Neural progenitor cell (in vitro differentiated cells): ENCODE results near the gene OCIAD1. TPM values are rescaled to one million over a fixed set of nuclear protein-coding genes. Genes with fewer than 3 reads are reported as not detected.
A peak's percentile ranks its signal among the peaks of the same experiment; 100 is the strongest.

Experiments used
- DNase-seq: peaks from one replicate; pipeline ENCODE4 v3.0.0-alpha.2; 2016; ENCODE audit warnings: low spot score
- H2AFZ ChIP-seq: fragments of 200-600 bp; sonication (generic); replicated peaks from 2 replicates; pipeline ENCODE4 v1.6.1; 2016; ENCODE audit warnings: antibody characterized with exemption
- H3F3A ChIP-seq: fragments of 200-600 bp; sonication (generic); 2 replicates; pipeline ENCODE4 v1.6.1; 2016; ENCODE audit warnings: antibody characterized with exemption, low read depth
- H3K27ac ChIP-seq: fragments of 200-600 bp; sonication (generic); 2 replicates; pipeline ENCODE4 v1.5.1; 2016; ENCODE audit warnings: mild to moderate bottlenecking
- H3K27me3 ChIP-seq: fragments of 200-600 bp; sonication (generic); 2 replicates; pipeline ENCODE4 v1.6.1; 2016; ENCODE audit warnings: mild to moderate bottlenecking, moderate library complexity
- H3K36me3 ChIP-seq: fragments of 200-600 bp; sonication (generic); 2 replicates; pipeline ENCODE4 v1.5.1; 2016
- H3K4me1 ChIP-seq: fragments of 200-600 bp; sonication (generic); 2 replicates; pipeline ENCODE4 v1.6.1; 2016; ENCODE audit warnings: mixed run types
- H3K4me2 ChIP-seq: fragments of 200-600 bp; sonication (generic); 2 replicates; pipeline ENCODE4 v1.6.1; 2016
- H3K4me3 ChIP-seq: fragments of 200-600 bp; sonication (generic); 2 replicates; pipeline ENCODE4 v1.5.1; 2016
- H3K79me2 ChIP-seq: fragments of 200-600 bp; sonication (generic); 2 replicates; pipeline ENCODE4 v1.6.1; 2016; ENCODE audit warnings: low read depth
- H3K9ac ChIP-seq: fragments of 200-600 bp; sonication (generic); 2 replicates; pipeline ENCODE4 v1.6.1; 2016
- H3K9me3 ChIP-seq: fragments of 200-600 bp; sonication (generic); 2 replicates; pipeline ENCODE4 v1.5.1; 2016; ENCODE audit warnings: low read depth
- H4K20me1 ChIP-seq: fragments of 200-600 bp; sonication (generic); 2 replicates; pipeline ENCODE4 v1.6.1; 2016; ENCODE audit warnings: low read depth
- H3K27ac Mint-ChIP-seq: 3 replicates; pipeline ENCODE4 v1.8.0; 2021; ENCODE audit warnings: mixed read lengths
- H3K27me3 Mint-ChIP-seq: 2 replicates; pipeline ENCODE4 v1.8.0; 2022; ENCODE audit warnings: low read depth, mild to moderate bottlenecking, inconsistent platforms, moderate library complexity, mixed read lengths; ENCODE audit not compliant: insufficient read depth
- H3K36me3 Mint-ChIP-seq: 3 replicates; pipeline ENCODE4 v1.8.0; 2021; ENCODE audit warnings: mixed read lengths
- H3K4me1 Mint-ChIP-seq: 3 replicates; pipeline ENCODE4 v1.8.0; 2021; ENCODE audit warnings: mixed read lengths
- H3K4me3 Mint-ChIP-seq: 3 replicates; pipeline ENCODE4 v1.8.0; 2021; ENCODE audit warnings: mild to moderate bottlenecking, moderate library complexity, mixed read lengths
- H3K9me3 Mint-ChIP-seq: 3 replicates; pipeline ENCODE4 v1.8.0; 2020; ENCODE audit warnings: mixed read lengths
- CTCF ChIP-seq: fragments of 200-600 bp; sonication (generic); IDR thresholded peaks from 2 replicates; pipeline ENCODE4 v1.5.1; 2017; ENCODE audit warnings: antibody characterized with exemption, mild to moderate bottlenecking
- EZH2 ChIP-seq: fragments of 200-600 bp; sonication (generic); IDR thresholded peaks from 2 replicates; pipeline ENCODE4 v1.6.1; 2017; ENCODE audit warnings: antibody characterized with exemption, mild to moderate bottlenecking, moderate library complexity
- EZH2phosphoT487 ChIP-seq: fragments of 200-600 bp; sonication (generic); IDR thresholded peaks from 2 replicates; pipeline ENCODE4 v1.6.1; 2017; ENCODE audit warnings: antibody characterized with exemption
- total RNA-seq: library from RNA; depleted of rRNA; stranded (reverse); fragments of >200 nt; gene quantifications from 2 replicates; pipeline ENCODE4 v1.2.3, GENCODE V29; 2015; ENCODE audit warnings: low replicate concordance

Gene OCIAD1
- total RNA-seq, 1 donor from 2014 or later, result 260 TPM

DNA sequence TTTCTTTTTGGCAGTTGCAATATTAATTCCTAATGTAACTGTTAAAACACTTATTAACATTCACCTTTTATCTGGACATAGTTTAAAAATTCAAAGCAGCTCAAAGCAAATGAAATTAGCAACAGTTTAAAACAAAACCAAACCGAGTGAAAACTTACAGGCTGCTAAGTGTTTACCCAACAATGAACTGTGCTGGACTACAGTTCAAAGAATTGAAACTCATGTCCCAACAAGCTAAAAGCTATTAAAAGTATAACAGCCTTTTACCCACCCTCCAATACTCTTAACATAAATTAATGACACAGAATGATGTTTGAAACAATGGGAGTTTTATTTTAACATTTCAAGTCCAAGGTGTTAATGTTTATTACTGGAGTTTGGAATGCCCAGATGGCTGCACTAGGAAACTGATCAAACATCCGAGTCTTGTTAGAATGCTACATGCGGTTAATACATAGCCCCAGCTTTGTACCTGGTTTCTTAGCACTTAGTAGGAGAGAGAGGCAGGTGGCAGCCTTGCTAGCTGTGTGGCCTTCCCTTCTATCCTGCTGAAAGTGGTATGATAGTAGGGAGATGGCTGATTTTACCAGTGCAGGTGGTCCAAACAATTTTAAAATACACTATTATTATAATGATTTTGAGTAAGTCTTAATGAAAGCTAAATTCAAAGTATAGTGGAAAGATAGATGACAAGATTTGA is 29.7 kb upstream of the OCIAD1 start:
- Histone ChIP-seq H2AFZ (no peak overlapping the region), H3F3A (no peaks in the 10 kb centered on the region), H3K4me1 (no peaks in the 10 kb centered on the region), H4K20me1 (no peaks in the 10 kb centered on the region), H3K4me2 (no peak overlapping the region), H3K79me2 (no peaks in the 10 kb centered on the region), H3K4me3 (no peak overlapping the region), H3K27me3 (no peaks in the 10 kb centered on the region), H3K9ac (no peak overlapping the region), H3K36me3 (no peaks in the 10 kb centered on the region), H3K27ac (no peak overlapping the region), H3K9me3 (no peaks in the 10 kb centered on the region)
- no peaks in the 10 kb centered on the region for H3K9me3 Mint-ChIP-seq
- no peak overlapping the region for H3K27ac Mint-ChIP-seq
- no peaks in the 10 kb centered on the region for H3K27me3 Mint-ChIP-seq
- DNase-seq, result no peak
- H3K36me3 Mint-ChIP-seq, result no peaks in the 10 kb centered on the region
- H3K4me3 Mint-ChIP-seq, result no peak overlapping the region
- TF ChIP-seq CTCF, result no peak
- no peak for TF ChIP-seq EZH2phosphoT487
- no peak for TF ChIP-seq EZH2
- H3K4me1 Mint-ChIP-seq, result no peaks in the 10 kb centered on the region

GRCh38 chr4:48804584-48805301 is 26.1 kb upstream of the OCIAD1 start:
- Histone ChIP-seq H4K20me1 (no peaks in the 10 kb centered on the region), H3K4me2 (no peak overlapping the region), H3K9me3 (no peaks in the 10 kb centered on the region), H2AFZ (peak overlapping the region; percentile 94), H3K4me3 (no peak overlapping the region), H3K36me3 (no peaks in the 10 kb centered on the region), H3F3A (no peaks in the 10 kb centered on the region), H3K4me1 (no peaks in the 10 kb centered on the region), H3K27me3 (no peaks in the 10 kb centered on the region), H3K27ac (no peak overlapping the region), H3K9ac (no peak overlapping the region), H3K79me2 (no peaks in the 10 kb centered on the region)
- Mint-ChIP-seq H3K27ac (no peak overlapping the region), H3K4me1 (no peaks in the 10 kb centered on the region), H3K36me3 (no peaks in the 10 kb centered on the region), H3K27me3 (no peaks in the 10 kb centered on the region), H3K4me3 (no peak overlapping the region), H3K9me3 (peaks cover 6% of the 10 kb centered on the region)
- TF ChIP-seq EZH2, result no peak
- no peak for DNase-seq

- Mint-ChIP-seq H3K36me3 (no peaks in the 10 kb centered on the region), H3K4me1 (peaks cover 15% of the 10 kb centered on the region), H3K27me3 (peaks cover 3% of the 10 kb centered on the region), H3K4me3 (no peak overlapping the region), H3K9me3 (peaks cover 6% of the 10 kb centered on the region), H3K27ac (no peak overlapping the region)
- Histone ChIP-seq H3K4me2 (no peak overlapping the region), H3K9ac (no peak overlapping the region), H3K9me3 (no peaks in the 10 kb centered on the region), H3K27me3 (no peaks in the 10 kb centered on the region), H3K79me2 (no peaks in the 10 kb centered on the region), H3K4me1 (peaks cover 5% of the 10 kb centered on the region), H3K36me3 (no peaks in the 10 kb centered on the region), H4K20me1 (no peaks in the 10 kb centered on the region), H3K4me3 (no peak overlapping the region), H3F3A (no peaks in the 10 kb centered on the region), H3K27ac (no peak overlapping the region), H2AFZ (no peak overlapping the region)
- TF ChIP-seq EZH2phosphoT487 (no peak), CTCF (no peak), EZH2 (no peak)
- DNase-seq, result no peak
Measured at GRCh38 chr4:48812866-48813265, 18.0 kb upstream of the OCIAD1 start.

DNA sequence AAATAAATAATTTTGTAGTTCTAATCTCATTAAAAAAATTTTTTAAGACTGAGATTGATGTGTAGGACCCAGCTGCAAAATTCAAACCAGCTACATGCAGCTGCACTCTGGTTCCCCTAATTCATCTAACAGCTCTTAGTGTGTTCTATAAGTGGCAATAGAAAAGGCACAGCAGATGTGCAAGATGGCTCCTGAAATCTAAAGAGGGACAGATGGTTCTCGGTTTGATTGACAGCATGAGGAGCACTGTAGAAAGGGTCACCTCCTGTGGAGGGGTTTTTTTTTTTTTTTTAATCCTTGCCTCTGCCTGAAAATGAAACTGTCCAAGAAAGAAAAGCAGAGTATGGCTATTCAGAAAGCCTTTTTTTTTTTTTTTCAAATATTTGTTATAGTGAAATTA is 16.9 kb upstream of the OCIAD1 start:
- Mint-ChIP-seq H3K4me3 (no peak overlapping the region), H3K27ac (no peak overlapping the region), H3K27me3 (peaks cover 8% of the 10 kb centered on the region), H3K36me3 (no peaks in the 10 kb centered on the region), H3K4me1 (peaks cover 23% of the 10 kb centered on the region), H3K9me3 (peaks cover under 1% of the 10 kb centered on the region)
- Histone ChIP-seq H3K4me2 (no peak overlapping the region), H3K9ac (no peak overlapping the region), H4K20me1 (no peaks in the 10 kb centered on the region), H3K4me1 (peaks cover 14% of the 10 kb centered on the region), H3K4me3 (no peak overlapping the region), H3K36me3 (no peaks in the 10 kb centered on the region), H3K79me2 (no peaks in the 10 kb centered on the region), H3F3A (no peaks in the 10 kb centered on the region), H3K27me3 (no peaks in the 10 kb centered on the region), H2AFZ (no peak overlapping the region), H3K9me3 (no peaks in the 10 kb centered on the region), H3K27ac (no peak overlapping the region)
- no peak for TF ChIP-seq CTCF
- TF ChIP-seq EZH2, result no peak
- TF ChIP-seq EZH2phosphoT487, result no peak
- DNase-seq, result peak; percentile 17
